ENCODE measurements around the gene LCNL1. TPM values are rescaled to one million over a fixed set of nuclear protein-coding genes. Genes with fewer than 3 reads are reported as not detected.

LCNL1 gene
- total RNA-seq, 1 donor from 2014 or later, result not detected

DNA sequence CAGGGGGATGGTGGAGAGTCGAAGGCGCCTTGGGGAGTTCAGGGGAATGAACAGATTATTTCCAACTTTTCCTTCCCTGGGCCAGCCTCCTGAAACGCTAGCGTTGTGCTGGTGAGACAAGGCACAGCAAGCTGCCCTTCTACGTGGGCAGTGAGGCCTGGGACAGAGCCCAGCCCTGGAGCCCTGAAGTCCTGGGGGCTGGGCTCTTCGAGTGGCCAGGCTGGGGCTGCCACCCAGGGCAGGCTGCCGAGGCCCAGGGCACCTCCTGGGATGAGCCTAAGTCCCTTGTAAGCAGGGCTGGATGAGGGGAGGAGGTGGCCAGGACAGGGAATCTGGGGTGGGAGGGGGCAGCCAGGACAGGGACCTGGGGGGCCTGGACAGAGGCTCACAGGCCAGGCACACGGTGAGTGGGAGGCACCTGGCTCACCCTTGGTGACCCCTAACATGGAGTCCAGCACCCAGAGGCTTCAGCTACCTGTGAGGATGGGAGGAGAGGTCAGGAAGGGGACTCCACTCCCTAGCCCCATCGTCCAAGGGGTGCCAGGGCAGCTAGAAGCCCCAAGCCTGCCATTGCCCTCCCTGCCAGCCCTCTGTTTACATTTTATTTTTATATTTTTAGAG, 32.0 kb upstream of the LCNL1 start:
- Mint-ChIP-seq H3K27me3 (ENCODE audit: low read depth) (no peaks in the 10 kb centered on the region), H3K36me3 (ENCODE audit: low read depth) (no peaks in the 10 kb centered on the region), H3K4me3 (ENCODE audit: low read depth) (peak overlapping the region; percentile 80), H3K9me3 (no peaks in the 10 kb centered on the region), H3K27ac (peak overlapping the region; percentile 87), H3K4me1 (ENCODE audit: low read depth) (no peaks in the 10 kb centered on the region)
- intact Hi-C loops (cut with micrococcal nuclease), result loop anchor here (2.0 to 10.0 kb wide), 2 partner anchors 42 to 84 kb away; partner anchors contain the start of genes FUT7 and PAXX
- DNase-seq (ENCODE audit: low spot score), result no peak

DNA sequence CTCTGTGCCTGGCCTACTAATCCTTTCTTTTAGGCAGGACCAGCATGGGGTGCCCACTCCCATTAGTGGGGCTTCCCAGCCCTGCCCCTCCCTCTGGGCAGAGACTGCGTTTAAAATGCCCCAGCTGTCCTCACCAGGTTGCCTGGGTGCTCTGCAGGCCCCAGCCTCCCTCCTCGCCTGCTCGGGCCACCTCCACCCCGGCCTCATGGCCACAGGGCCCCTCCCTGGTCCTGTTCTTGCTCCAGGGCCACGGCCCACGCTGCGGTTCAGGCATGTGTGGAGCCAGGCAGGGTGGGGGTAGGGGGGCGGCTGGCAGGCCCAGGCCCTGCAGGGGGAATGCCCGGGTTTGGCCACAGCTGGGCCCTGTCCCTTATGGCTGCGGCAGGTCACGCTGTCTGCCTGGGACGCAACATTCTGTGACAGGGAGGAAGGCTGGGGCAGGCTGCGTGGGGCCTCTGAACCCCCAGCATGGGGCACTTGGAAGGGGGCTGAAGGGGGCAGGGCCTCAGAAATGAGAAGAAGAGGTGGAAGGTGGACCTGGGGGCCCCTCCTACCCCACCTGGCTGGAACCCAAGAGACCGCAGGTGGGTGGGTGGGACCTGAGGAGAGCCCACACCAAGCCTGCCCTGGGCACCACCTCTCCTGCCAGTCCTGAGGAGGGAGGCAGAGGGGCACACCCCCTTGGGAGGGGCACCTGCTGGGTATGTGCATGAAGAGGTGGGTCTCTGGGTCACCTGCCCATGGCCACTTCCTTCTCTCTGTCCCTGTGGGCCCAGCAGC, 31.1 kb upstream of the LCNL1 start, which contains the start of gene LCN12:
LCN12 (plus strand) TSS at position 733 of the 780 bp plus-strand sequence. CDS start 55 bp downstream, outside the sequence.
- no peak within 1 kb of the TSS for H3K4me3 Mint-ChIP-seq (ENCODE audit: low read depth)
- intact Hi-C loops (cut with micrococcal nuclease), result loop anchor here (2.0 to 10.0 kb wide), 2 partner anchors 41 to 83 kb away; partner anchors contain the start of genes FUT7 and PAXX
- no peaks in the 10 kb centered on the region for H3K4me1 Mint-ChIP-seq (ENCODE audit: low read depth)

DNA sequence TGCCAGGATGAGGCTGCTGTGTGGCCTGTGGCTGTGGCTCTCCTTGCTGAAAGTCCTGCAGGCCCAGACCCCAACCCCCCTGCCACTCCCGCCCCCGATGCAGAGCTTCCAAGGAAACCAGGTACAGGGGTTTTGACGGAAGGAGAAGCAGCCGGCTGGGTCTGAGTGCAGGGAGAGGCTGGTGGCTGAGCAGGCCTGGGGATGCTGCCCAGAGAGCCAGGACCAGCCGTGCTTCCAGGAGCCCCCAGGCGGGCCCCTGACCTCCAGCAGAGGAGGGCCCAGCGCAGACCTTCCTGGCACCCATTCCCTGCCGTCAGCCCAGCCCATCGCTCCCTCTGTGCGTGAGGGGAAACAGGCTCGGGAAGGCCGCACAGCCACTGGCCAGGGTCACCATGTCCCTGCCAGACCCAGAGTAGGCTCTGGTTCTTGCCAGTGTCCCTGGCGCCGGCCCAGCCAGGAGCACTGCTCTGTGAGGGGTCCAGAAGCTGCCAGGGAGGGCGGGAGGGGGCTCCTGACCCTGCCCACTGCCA, 30.4 kb upstream of the LCNL1 start:
- Mint-ChIP-seq H3K4me3 (ENCODE audit: low read depth) (no peak overlapping the region), H3K27ac (no peak overlapping the region)

More for the DNA sequence above, 31.1 kb upstream of the LCNL1 start, which contains the start of gene LCN12:
- Mint-ChIP-seq H3K9me3 (peaks cover 7% of the 10 kb centered on the region), H3K27ac (no peak within 1 kb of the TSS), H3K36me3 (ENCODE audit: low read depth) (no peaks in the 10 kb centered on the region), H3K27me3 (ENCODE audit: low read depth) (no peaks in the 10 kb centered on the region)
- no peak for DNase-seq (ENCODE audit: low spot score)

DNA sequence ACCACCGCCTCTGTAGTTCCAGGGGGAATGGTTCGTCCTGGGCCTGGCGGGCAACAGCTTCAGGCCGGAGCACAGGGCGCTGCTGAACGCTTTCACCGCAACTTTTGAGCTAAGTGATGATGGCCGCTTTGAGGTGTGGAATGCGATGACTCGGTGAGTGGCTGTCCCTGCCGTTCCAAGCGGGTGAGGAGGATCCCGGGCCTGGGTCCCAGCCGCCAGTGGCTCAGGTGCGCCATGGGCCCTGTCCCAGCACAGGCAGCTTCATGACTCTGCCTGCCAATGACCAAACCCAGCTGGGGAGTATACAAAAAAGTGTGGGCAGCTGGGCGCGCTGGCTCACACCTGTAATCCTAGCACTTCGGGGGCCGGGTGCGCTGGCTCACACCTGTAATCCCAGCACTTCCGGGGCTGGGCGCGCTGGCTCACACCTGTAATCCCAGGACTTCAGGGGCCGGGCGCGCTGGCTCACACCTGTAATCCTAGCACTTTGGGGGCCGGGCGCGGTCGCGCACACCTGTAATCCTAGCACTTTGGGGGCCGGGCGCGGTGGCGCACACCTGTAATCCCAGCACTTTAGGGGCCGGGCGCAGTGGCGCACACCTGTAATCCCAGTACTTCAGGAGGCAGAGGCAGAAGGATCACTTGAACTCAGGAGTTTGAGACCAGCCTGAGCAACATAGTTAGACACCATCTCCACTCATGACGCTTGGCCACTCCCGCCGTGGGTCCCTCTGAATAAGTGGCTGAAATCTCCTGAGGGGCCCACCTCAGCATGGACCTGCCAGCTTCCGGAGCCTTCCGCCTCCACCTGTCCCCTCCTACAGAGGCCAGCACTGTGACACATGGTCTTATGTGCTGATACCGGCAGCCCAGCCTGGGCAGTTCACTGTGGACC, 29.7 kb upstream of the LCNL1 start:
- Mint-ChIP-seq H3K36me3 (ENCODE audit: low read depth) (no peaks in the 10 kb centered on the region), H3K27me3 (ENCODE audit: low read depth) (no peaks in the 10 kb centered on the region), H3K4me3 (ENCODE audit: low read depth) (no peak overlapping the region), H3K9me3 (peaks cover 9% of the 10 kb centered on the region), H3K4me1 (ENCODE audit: low read depth) (no peaks in the 10 kb centered on the region), H3K27ac (no peak overlapping the region)
- intact Hi-C loops (cut with micrococcal nuclease), result loop anchor here (10.0 kb wide), 1 partner anchor 82 kb away; the partner anchor contains the start of gene FUT7
- no peak for DNase-seq (ENCODE audit: low spot score)

More for the DNA sequence above, 30.4 kb upstream of the LCNL1 start:
- no peak for DNase-seq (ENCODE audit: low spot score)
- Mint-ChIP-seq H3K27me3 (ENCODE audit: low read depth) (no peaks in the 10 kb centered on the region), H3K4me1 (ENCODE audit: low read depth) (no peaks in the 10 kb centered on the region), H3K9me3 (peaks cover 9% of the 10 kb centered on the region), H3K36me3 (ENCODE audit: low read depth) (no peaks in the 10 kb centered on the region)
- intact Hi-C loops (cut with micrococcal nuclease), result loop anchor here (10.0 kb wide), 1 partner anchor 82 kb away; the partner anchor contains the start of gene FUT7

DNA sequence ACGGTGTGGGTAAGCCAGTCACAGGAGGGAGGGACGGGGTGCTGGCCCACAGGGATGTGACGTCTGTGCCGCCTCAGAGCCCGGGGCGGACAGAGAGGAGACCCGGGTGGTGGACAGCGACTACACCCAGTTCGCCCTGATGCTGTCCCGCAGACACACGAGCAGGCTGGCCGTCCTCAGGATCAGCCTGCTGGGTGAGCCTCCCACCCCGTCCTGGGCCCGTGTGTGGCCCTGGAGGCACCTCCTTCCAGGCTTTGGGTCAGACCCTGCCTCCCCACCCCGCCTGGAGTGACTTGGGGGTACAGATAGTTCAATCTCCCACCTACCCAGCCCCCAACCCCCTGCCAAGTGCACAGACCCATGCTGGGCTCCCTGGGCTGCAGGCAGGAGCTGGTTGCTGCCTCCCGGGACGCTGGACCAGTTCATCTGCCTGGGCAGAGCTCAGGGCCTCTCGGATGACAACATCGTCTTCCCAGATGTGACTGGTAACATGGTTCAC, 29.0 kb upstream of the LCNL1 start:
- H3K4me3 Mint-ChIP-seq (ENCODE audit: low read depth), result no peak overlapping the region
- intact Hi-C loops (cut with micrococcal nuclease), result loop anchor here (10.0 kb wide), 1 partner anchor 81 kb away; the partner anchor contains the start of gene FUT7
- H3K4me1 Mint-ChIP-seq (ENCODE audit: low read depth), result no peaks in the 10 kb centered on the region
- peaks cover 9% of the 10 kb centered on the region for H3K9me3 Mint-ChIP-seq
- H3K36me3 Mint-ChIP-seq (ENCODE audit: low read depth), result no peaks in the 10 kb centered on the region
- DNase-seq (ENCODE audit: low spot score), result no peak
- H3K27me3 Mint-ChIP-seq (ENCODE audit: low read depth), result no peaks in the 10 kb centered on the region
- H3K27ac Mint-ChIP-seq, result no peak overlapping the region

DNA sequence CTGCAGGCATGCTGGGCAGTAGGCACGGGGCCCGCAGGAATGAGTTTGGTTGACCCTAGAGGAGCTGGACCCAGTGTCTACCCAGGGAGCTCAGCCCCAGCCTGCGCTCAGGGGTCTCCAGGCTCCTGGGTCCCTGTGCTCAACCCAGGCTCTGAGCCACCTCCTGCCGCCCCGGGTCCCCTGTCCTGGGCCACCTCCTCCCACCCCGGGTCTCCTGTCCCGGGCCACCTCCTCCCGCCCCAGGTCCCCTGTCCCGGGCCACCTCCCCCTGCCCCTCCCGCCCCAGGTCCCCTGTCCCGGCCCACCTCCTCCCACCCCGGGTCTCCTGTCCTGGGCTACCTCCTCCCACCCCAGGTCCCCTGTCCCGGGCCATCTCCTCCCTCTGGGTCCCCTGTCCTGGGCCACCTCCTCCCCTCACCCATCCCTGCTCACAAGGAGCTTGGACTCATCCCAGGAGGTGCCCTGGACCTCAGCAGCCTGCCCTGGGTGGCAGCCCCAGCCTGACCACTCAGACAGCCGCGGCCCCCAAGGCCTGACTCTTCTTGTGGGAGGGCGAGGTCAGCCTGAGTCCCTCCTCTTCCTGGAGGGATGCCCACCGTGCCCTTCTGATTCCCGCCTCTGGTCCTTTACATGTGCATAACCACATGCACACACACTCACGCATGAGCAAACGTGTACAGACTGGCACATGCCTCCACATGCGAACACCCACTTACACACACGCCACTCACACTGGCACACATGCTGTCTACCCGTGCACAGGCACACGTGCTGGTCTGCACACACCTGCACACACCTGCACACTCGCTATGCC, 28.3 kb upstream of the LCNL1 start:
- no peaks in the 10 kb centered on the region for H3K27me3 Mint-ChIP-seq (ENCODE audit: low read depth)
- no peak for DNase-seq (ENCODE audit: low spot score)
- H3K9me3 Mint-ChIP-seq, result peaks cover 9% of the 10 kb centered on the region
- H3K4me1 Mint-ChIP-seq (ENCODE audit: low read depth), result no peaks in the 10 kb centered on the region
- no peaks in the 10 kb centered on the region for H3K36me3 Mint-ChIP-seq (ENCODE audit: low read depth)
- H3K27ac Mint-ChIP-seq, result no peak overlapping the region
- intact Hi-C loops (cut with micrococcal nuclease), result loop anchor here (10.0 kb wide), 1 partner anchor 80 kb away; the partner anchor contains the start of gene FUT7
- no peak overlapping the region for H3K4me3 Mint-ChIP-seq (ENCODE audit: low read depth)

DNA sequence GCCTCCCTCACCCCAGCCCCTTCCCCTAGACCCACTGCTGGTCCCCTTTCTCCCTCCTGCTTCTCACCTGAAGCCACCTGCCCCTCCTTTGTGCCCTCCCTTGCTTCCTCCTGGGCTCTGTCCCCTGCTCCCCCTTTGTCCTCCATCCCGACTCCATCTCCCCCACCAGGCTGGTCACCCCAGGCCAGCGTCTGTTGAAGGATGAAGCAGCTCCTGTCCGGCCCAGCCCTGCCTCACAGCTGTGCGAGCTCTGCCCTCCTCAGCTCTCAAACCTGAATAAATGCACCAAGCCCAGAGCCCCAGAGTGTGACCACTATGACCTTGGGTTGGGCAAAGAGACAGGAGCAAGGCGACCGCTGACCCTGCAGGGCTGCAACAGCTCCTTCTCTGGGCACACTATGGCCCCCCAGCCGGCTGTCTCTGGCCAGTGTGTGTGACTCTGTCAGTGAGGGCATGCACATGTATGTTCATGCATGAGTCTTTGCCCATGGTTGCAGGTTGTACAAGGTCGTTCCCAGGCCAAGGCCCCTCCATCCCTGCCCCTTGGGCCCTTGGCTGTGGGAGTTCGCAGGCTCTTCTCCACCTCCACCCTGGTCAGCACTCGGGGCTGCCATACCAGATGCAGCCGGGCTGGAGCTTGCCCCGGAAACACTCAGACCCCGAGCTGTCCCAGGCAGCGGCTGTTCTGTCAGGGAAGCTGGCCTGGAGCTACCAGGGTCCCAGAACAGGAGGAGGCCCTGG, 27.4 kb upstream of the LCNL1 start:
- intact Hi-C loops (cut with micrococcal nuclease), result loop anchor here (10.0 kb wide), 1 partner anchor 79 kb away; the partner anchor contains the start of gene FUT7
- no peaks in the 10 kb centered on the region for H3K27me3 Mint-ChIP-seq (ENCODE audit: low read depth)
- DNase-seq (ENCODE audit: low spot score), result no peak
- no peak overlapping the region for H3K27ac Mint-ChIP-seq
- no peaks in the 10 kb centered on the region for H3K36me3 Mint-ChIP-seq (ENCODE audit: low read depth)
- H3K4me1 Mint-ChIP-seq (ENCODE audit: low read depth), result no peaks in the 10 kb centered on the region
- H3K4me3 Mint-ChIP-seq (ENCODE audit: low read depth), result no peak overlapping the region
- peaks cover 9% of the 10 kb centered on the region for H3K9me3 Mint-ChIP-seq

DNA sequence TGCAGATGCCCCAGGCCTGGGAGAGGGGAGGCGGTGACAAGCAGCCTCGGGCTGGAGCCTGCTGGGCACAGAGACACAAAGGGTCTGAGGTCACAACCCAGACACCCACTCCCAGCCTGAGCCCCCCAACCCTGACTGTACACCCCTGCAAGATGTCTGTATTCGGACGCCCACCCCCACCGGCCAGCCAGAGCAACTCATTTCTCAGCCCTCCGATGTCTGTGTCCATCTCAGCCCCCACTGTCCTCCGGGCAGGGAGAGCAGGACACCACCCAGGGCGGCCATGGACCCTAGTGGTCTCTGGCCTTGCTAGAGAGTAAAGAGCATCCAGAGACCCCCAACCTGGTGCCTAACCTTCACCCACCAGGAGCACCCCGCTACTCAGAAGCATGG, 26.9 kb upstream of the LCNL1 start:
- intact Hi-C loops (cut with micrococcal nuclease), result loop anchor here (10.0 kb wide), 1 partner anchor 79 kb away; the partner anchor contains the start of gene FUT7

DNA sequence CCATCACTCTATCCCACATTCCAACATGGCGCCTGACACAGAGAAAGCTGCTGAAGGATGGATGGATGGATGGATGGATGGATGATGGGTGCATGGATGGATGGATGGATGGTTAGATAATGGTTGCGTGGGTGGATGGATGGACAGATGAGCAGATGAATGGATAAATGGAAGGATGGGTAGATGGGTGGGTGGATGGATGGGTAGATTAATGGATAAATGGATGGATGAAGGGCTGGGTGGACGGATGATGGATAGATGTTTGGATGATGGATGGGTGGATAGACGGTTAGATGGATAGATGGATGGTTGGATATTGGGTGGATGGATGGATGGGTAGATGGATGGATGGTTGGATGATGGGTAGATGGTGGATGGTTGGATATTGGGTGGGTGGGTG, 26.2 kb upstream of the LCNL1 start:
- no peaks in the 10 kb centered on the region for H3K27me3 Mint-ChIP-seq (ENCODE audit: low read depth)
- intact Hi-C loops (cut with micrococcal nuclease), result loop anchor here (10.0 kb wide), 1 partner anchor 78 kb away; the partner anchor contains the start of gene FUT7
- no peaks in the 10 kb centered on the region for H3K36me3 Mint-ChIP-seq (ENCODE audit: low read depth)
- peaks cover 9% of the 10 kb centered on the region for H3K9me3 Mint-ChIP-seq
- no peak overlapping the region for H3K4me3 Mint-ChIP-seq (ENCODE audit: low read depth)
- H3K27ac Mint-ChIP-seq, result no peak overlapping the region
- no peaks in the 10 kb centered on the region for H3K4me1 Mint-ChIP-seq (ENCODE audit: low read depth)
- DNase-seq (ENCODE audit: low spot score), result no peak

More for the DNA sequence above, 26.9 kb upstream of the LCNL1 start:
- peaks cover 9% of the 10 kb centered on the region for H3K9me3 Mint-ChIP-seq
- no peak for DNase-seq (ENCODE audit: low spot score)
- no peaks in the 10 kb centered on the region for H3K27me3 Mint-ChIP-seq (ENCODE audit: low read depth)
- H3K4me1 Mint-ChIP-seq (ENCODE audit: low read depth), result no peaks in the 10 kb centered on the region
- H3K36me3 Mint-ChIP-seq (ENCODE audit: low read depth), result no peaks in the 10 kb centered on the region
- no peak overlapping the region for H3K4me3 Mint-ChIP-seq (ENCODE audit: low read depth)
- no peak overlapping the region for H3K27ac Mint-ChIP-seq

DNA sequence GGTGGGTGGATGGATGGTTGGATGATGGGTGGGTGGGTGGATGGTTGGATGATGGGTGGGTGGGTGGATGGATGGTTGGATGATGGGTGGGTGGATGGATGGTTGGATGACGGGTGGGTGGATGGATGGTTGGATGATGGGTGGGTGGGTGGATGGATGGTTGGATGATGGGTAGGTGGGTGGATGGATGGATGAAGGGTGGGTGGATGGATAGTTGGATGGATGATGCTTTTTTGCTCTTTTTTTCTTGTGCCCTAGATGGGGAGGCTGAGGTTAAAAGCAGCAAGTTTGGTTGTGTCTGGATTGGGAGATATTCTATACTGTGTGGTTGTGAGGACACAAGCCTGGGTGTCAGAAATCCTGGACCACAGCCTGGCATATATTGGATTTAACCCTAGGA, 25.3 kb upstream of the LCNL1 start:
- DNase-seq (ENCODE audit: low spot score), result no peak
- Mint-ChIP-seq H3K4me1 (ENCODE audit: low read depth) (no peaks in the 10 kb centered on the region), H3K4me3 (ENCODE audit: low read depth) (no peak overlapping the region), H3K27me3 (ENCODE audit: low read depth) (no peaks in the 10 kb centered on the region), H3K36me3 (ENCODE audit: low read depth) (no peaks in the 10 kb centered on the region), H3K27ac (no peak overlapping the region), H3K9me3 (peaks cover 9% of the 10 kb centered on the region)
- intact Hi-C loops (cut with micrococcal nuclease), result loop anchor here (10.0 kb wide), 1 partner anchor 77 kb away; the partner anchor contains the start of gene FUT7

DNA sequence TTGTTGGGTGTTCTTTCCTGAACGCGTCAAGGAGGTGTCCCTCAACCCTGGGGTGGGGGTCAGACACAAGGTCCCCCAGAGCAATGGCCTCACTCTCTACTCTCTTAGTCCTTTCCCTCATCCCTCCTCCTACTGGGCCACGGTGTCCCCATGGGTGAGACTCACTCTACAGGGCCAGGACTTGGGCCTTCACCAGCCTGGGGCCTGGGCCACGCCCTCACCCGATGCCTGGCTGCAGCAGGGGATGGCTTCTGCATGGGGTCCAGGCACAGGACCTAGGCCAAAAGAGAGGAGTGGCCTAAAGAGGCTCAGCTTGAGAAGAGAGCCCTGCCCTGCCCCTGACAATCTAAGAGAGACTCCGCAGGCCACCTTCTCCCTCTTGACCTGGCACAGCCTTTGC, 24.9 kb upstream of the LCNL1 start:
- Mint-ChIP-seq H3K27me3 (ENCODE audit: low read depth) (no peaks in the 10 kb centered on the region), H3K9me3 (peaks cover 9% of the 10 kb centered on the region), H3K4me3 (ENCODE audit: low read depth) (no peak overlapping the region), H3K27ac (no peak overlapping the region), H3K4me1 (ENCODE audit: low read depth) (no peaks in the 10 kb centered on the region), H3K36me3 (ENCODE audit: low read depth) (no peaks in the 10 kb centered on the region)
- no peak for DNase-seq (ENCODE audit: low spot score)
- intact Hi-C loops (cut with micrococcal nuclease), result loop anchor here (10.0 kb wide), 1 partner anchor 77 kb away; the partner anchor contains the start of gene FUT7
